NAMALWA (cell line): ENCODE results near the gene CTSE.

ENCODE experiments used
- DNase-seq: peaks from one replicate; pipeline ENCODE4 v3.0.0-alpha.2; 2015; ENCODE audit warnings: low spot score

Gene CTSE

GRCh38 chr1:205971082-205971481 is 52.6 kb downstream of the CTSE start:
- no peak for DNase-seq

GRCh38 chr1:205970486-205970885 is 53.2 kb downstream of the CTSE start:
- DNase-seq, result no peak

DNA sequence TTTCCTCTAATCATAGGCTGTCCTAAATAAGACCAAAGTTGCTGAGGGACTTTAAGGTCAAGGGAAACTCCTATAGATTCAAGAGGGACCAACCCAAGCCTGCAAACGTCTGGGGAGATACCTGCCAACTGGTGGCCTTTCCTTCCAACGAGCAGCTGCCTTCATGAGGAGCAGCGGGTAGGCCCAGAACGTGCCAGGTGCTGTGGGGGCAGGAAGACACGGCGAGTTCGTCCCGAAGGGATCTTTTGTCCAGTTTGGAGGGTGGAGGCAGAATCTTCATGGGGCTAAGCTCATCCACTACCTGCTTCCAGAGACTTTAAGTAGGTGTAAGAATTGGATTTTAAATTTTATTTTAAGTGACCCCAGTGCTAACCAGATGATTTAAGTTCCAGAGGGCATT is 54.5 kb downstream of the CTSE start:
- no peak for DNase-seq

DNA sequence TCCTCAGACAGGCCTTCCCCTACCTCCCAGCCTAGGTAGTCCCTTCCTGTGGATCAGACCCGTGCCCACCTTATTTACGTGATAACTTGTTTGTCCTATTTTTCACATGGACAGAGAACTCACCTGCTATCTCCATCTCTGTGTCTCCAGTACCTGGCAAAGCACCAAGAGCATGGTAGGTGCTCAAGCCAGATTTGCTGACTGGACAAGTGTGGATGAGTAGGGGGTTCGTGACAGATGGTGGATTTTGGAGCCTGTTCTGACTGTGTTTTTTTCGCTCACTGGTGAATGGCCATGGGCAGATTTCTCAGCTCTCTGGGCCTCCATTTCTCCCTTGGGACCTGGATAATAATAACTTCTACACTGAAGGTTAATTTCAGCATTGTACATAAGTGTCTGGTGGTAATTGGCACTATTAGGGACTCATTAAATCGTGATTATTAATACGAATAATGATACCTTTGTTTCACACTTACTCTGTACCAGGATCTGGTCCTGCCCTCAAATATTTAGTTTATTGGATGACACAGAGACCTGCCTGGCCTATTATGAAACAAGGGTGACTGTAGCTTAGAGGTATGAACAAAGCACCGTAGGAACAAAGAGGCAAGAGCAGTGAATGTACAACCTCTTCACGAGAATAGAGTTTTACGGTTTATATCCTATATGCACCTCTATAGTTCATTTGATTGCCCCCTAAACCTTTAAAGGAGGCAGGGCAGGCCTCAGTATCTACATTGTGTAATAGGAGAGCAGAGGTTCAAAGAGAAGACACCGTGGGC is 56.0 kb downstream of the CTSE start:
- DNase-seq, result no peak

- DNase-seq, result peak; percentile 55
Observed at GRCh38 chr1:205965036-205965884, 58.4 kb downstream of the CTSE start.

DNA sequence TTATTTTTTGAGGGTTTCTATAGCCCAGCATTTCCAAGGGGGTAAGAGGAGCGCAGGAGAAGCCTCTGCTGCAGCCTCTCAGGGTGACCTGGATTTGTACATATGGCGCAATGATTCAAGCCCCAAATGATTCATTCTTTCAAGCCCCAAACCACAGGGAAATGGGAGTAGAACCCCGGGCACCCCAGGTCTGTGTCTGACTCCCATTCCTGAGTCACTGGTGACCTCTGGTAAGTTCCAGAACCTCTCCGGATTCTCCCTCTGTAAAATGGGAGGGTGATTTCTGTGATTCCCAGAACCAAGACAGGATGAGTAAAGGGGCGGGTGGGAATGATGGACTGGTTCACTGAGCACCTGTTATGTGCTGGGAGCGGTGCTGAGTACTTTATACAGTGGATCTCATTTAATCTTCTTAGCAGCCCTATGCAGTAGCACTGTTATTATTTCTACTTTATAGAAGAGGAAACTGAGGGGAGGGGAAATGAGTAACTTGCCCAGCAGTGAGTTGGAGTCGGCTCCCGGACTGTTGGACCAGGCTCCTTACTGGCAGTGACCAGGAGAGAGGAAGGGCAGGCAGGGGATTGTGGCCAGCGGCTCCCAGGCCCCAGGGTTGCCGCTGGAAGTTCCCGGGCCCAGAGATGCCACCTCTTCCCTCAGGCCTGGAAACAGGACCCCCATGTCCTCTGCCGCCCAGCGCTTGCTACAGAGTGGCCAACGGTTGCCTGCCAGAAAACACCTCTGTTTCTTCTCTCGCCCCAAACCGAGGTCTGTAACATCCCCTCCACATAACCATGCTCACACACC is 60.1 kb downstream of the CTSE start:
- DNase-seq, result no peak

- no peak for DNase-seq
Observed at GRCh38 chr1:205962821-205963221, 60.9 kb downstream of the CTSE start.

DNA sequence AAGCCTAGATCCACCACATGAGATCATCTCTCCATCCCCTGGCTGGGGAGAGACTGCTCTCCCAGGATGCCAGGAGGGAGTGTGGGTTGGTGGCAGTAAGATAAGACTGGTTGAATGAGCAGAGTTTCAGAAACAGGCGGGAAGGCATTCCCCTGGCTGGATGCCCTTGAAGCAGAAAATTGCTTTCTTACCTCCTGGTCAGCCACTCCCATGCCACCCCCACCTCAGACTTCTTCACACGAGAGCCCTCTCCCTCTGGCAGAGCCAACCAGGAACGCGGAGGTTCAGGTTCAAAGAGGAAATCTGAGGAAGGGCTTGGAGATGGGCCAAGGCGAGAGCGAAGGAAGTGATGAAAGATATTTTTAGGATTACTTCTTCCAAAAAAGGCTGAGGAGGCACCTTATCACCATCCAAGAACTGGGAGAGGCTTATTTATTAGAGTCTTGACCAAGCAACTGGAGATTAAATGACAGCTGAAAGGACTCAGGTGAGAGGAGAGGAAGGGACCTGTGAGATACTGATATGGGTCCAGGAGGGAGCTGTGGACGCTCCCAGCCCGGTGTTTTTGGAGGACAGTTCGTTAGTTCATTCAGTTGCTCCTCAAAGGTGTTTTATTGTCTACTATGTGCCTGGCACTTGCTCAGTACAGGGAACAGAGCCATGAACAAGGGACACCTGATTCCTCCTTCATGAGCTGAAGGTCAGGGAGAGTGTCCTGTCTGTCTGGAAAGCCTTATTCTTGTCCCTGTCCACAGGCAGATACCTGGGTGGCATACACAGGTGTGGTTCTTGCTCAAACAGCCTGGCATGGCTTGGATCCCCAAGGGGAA is 61.5 kb downstream of the CTSE start:
- no peak for DNase-seq

- DNase-seq, result no peak
Observed at GRCh38 chr1:205961405-205961804, 62.3 kb downstream of the CTSE start.

GRCh38 chr1:205959789-205960188 is 63.9 kb downstream of the CTSE start:
- DNase-seq, result no peak
